ENCODE measurements around the gene TNRC6C.
A peak's percentile ranks its signal among the peaks of the same experiment; 100 is the strongest.
"Not testable (repeated sequence)": the region's sequence is repeated elsewhere in the genome, so short reads cannot be mapped to it uniquely, and the experiment has no call there.

TNRC6C gene

GRCh38 chr17:77933777-77934398 lies 24.6 kb upstream of the TNRC6C start:
- no peak for DNase-seq

DNA sequence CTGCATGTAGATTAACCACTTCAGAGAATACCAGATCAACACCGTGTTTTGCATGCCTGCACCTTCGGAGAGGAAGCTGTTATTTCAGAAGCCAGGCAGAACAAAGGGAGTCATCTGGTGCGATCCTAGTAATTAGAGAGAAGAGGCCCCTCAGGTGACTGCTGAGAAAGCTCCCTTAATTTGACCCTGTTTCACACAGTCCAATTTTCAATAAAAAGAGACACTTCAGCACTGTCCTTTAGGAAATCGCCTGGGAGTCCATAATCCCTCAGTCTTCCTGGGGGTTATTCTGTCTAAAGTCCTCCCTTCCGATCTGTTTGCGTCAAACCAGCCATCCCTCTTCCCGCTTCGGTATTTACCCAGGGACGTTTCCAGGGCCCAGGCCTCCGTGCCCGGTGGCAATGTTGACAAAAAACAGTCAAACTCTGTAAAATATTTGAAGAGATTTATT lies 23.4 kb upstream of the TNRC6C start:
- DNase-seq, result no peak

DNA sequence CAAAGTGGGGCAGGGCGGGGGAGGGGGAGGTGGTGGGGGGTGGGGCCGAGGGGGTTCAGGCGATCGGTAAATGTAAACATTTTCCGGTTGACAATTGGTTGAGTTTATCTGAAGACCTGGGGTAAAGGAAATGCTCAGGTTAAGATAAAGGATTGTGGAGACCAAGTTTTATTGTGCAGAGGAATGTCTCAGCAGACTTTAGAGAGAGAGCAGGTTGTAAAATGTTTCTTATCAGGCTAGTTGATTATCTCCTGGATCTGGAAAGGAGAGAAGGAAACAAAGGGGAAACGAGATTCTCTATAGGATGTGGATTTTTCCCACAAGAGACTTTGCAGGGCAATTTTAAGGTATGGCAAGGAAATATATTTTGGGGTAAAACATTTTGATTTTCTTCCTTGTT lies 22.8 kb upstream of the TNRC6C start:
- not testable (repeated sequence) for DNase-seq

DNA sequence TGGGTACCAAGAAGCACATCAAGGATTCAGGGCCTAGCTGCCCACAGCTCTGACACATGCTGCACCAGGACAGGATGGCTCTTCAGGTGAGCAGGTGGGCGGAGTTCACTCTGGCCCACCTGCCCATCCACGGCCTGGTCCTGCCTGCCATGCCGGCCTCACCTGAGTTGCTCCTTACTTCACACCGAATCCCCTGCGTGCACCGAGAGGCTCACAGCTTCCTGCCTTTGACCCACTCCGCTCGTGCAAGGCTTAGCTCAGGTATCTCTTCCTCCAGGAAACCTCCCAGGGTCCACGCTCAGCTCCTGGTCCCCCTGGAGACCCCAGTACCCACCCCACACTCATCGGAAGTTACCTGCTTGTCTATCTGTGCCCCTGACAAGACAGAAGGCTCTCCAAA lies 21.6 kb upstream of the TNRC6C start:
- DNase-seq, result no peak

DNA sequence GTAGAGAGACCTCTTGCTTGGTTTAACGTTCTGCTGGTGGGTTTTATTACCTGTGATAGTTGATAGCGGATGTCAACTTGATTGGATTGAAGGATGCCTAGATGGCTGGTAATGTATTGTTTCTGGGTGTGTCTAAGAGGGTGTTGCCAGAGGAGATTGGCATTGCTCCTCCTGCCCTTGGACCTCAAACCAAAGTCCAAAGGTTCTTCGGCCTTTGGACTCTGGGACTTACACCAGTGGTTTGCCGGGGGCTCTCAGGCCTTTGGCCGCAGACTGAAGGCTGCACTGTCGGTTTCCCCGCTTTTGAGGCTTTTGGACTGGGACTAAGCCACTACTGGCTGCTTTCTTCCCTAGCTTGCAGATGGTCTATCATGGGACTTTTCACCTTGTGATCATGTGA lies 17.5 kb upstream of the TNRC6C start:
- DNase-seq, result no peak

DNA sequence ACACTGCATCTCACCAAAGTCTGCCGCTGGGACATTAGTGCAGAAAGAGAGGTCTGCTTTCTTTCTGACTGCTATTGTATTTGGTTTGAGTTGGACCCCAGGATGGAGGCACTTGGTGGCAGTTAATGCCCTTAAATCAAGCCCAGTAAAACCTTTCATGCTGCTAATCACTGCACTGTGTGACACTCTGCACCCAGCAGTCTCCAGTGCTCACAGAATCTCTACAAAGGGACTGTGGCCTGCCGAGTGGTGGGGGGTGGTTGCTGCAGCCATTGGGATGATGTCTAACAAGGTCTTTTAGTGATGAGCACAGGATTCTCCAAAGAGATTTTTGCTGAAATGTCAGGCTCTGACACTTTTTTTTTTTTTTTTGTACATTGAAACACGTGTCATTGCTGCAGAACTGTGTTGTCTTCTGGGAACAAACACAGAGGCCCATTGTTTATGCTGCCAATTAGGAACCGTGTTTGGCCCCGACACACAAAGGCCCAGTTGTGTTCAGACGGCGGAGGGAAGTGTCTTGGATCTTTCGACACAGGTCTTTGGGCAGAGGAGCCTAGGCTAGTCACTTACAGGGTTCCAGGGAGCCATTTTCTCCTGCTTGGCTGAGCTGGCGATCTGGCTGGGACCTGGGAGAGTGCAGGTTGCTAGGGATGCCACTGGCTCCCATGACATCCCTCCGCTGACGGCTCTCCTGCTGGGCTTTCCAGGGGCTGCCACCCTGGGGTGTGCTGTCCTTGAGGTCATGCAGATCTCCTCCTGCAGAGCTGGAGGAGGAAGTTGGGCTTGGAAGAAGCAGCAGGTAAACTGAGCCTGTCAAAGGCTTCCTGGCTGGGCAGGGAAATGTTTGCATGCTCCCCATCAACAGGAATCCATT lies 16.2 kb upstream of the TNRC6C start:
- DNase-seq, result no peak

DNA sequence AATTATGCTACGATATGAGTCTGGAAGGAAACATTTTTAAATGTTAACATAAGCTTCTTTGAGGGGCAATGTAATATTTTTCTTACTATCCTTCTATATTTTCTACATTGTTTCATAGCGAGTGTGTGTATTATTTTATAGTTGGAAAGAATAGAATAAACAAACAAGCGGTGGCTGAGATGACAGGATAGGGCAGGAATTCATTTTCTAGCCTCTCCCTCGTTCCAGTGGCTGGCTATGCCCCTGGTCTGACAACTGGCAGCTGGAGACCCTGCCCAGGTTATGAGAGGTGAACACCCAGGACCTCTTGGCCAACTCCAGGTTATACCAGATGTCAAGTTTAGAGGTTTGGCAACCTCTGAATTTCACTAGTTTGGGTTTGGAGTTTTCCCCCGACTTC lies 14.5 kb upstream of the TNRC6C start:
- DNase-seq, result no peak

GRCh38 chr17:77944390-77945222 lies 13.9 kb upstream of the TNRC6C start:
- DNase-seq, result no peak

DNA sequence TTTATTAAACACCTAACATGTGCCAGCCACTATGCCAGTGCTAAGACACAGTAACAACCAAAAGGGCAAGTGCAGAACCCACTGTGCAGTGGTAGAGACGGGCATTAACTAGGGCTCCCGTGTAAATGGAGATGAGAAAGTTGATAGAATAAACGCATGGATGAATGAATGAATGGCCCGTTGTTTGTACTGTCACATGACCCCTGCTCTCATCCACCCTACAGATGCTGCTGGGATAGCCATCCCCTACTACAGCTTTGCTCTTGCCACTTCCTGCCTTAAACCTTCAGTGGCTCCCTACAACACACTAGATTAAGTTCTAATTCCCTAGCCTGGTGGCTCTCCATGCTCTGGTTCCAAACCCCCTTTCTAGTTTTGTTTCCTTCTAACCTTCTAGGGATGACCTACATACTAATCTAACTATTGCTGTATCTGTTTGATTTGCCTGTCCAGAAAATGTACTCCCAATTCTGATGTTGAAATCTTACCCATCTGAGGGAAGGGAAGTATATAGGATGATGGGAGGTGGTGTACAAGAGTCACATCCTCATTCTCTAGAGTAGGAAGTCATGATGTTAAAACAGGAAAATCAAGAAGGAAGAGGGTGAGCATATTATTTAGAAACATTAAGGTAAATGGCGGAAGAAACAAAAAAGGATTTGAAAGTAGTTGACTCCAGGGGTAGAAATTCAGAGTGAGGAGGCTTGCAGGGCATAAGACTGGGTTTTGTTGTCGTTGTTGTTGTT lies 11.4 kb upstream of the TNRC6C start:
- DNase-seq, result no peak

DNA sequence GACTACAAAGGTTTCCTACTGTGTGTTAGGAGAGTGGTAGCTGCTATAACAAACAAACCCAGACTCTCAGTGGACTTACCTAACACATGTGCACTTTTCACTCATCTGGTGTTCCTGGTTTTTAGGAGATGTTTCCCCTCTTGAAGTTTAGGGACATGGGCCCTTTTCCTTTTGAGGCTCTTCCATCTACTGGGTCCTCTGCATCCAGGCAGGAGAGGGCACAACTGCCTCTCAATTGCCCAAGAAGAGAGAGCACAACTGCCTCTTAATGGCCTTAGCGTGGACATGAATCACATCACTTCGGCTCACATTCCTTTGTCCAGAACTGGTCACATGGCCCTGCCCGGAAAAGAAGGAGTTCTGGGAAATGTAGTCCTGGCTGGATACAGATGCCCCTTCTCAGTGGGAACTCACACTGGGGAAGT lies 9.8 kb upstream of the TNRC6C start:
- DNase-seq, result no peak

DNA sequence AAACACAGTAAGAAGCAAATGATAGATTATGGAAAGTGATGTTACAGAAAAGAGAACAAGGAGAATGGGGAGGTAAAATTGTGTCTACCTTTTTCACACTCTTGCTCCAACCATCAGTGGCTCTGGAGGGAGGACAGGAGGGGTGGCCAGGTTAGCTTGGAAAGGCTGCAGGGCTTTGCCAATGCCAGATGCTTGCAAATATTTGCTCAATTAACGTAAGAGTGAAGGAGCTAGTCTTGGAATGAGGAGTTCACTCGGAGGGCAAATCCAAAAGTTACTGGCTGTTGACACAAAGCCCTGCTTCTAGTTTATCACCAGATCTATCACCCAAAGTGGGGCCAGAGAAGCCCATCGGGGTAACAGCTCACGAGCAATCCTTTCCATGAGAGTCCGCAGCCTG lies 7.4 kb upstream of the TNRC6C start:
- DNase-seq, result no peak

GRCh38 chr17:77952368-77952767 lies 6.1 kb upstream of the TNRC6C start:
- DNase-seq, result no peak

GRCh38 chr17:77957235-77957856 lies 1.2 kb upstream of the TNRC6C start:
- no peak for DNase-seq

- DNase-seq, result no peak
Measured at GRCh38 chr17:77958716-77959125, 218 bp downstream of the TNRC6C start.

DNA sequence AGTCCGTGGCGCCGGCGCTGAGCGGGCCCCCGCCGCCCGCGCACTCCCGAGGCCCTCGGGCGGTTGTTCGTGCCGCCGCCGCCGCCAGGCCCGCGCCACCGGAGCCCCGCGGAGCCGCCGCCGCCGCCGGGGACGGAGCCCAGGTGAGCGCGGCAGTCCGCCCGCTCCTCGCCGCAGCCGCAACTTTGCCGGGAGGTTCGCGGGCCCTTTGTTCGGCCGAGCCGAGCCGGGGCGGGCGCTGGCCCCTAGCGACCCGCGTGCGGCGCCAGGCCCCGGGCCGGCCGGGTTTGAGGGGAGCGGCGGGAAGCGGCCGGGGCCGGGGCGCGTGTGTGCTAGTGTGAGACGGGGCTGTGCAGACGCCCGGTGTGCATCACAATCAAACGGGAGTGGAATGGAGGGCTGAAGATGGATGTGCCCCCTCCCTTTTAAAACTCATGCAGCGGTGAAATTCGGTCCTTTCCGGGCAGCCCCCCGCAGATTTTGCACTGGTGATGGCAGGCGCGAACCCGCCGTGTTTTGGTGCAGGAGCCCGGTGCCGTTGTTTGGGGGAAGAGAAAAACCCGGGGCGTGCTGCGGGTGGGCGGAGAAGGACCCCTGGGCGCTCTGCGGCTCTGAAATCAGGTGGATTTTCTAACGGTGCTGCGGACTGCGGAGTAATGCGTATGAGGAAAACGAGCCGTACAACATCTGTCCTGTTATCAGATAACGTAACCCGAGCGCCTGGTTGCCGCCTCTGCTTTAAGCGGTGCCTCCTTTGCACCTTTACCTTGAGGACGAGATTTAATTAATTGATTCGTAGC lies 823 bp downstream of the TNRC6C start:
- DNase-seq, result peak; percentile 26

- no peak for DNase-seq
Measured at GRCh38 chr17:77959926-77960521, 1.5 kb downstream of the TNRC6C start.

GRCh38 chr17:77961741-77962140 lies 3.2 kb downstream of the TNRC6C start:
- no peak for DNase-seq

DNA sequence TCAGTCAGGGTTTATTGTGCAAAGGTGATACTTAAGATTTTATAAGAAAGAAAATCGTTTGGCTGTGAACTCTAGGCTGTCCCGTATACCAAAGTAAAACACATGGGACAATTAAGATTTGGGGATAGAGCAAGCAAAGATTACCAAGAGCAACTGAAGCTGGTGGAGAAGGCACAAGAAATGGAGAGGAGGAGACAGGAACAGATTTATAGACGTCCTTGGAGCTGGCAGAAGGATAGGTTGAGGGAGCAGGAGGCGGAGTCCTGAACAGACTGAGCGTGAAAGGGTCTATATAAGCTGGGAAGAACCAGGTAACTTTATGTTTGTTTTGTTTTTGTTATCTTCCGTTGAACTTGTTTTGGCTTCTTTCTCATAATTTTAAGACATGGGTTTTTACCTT lies 3.8 kb downstream of the TNRC6C start:
- DNase-seq, result no peak

- DNase-seq, result peak; percentile 90
Measured at GRCh38 chr17:77963441-77963840, 4.9 kb downstream of the TNRC6C start.

- DNase-seq, result no peak
Measured at GRCh38 chr17:77965352-77965751, 6.8 kb downstream of the TNRC6C start.

- DNase-seq, result no peak
Measured at GRCh38 chr17:77966476-77966875, 8.0 kb downstream of the TNRC6C start.
